Left kidney (tissue), 2 donors: ENCODE data around the gene NME9. TPM values are rescaled to one million over a fixed set of nuclear protein-coding genes. Genes with fewer than 3 reads are reported as not detected.

ENCODE experiments used
- DNase-seq: peaks from one replicate; pipeline ENCODE4 v3.0.0-alpha.2; 2013
- polyA plus RNA-seq: library from polyadenylated mRNA; unstranded; fragments of 120-200 nt; gene quantifications from one replicate; pipeline ENCODE4 v1.2.1, GENCODE V29; 2013; ENCODE audit not compliant: insufficient read length

Gene NME9
- polyA plus RNA-seq, 1 donor: 4.8 TPM

DNA sequence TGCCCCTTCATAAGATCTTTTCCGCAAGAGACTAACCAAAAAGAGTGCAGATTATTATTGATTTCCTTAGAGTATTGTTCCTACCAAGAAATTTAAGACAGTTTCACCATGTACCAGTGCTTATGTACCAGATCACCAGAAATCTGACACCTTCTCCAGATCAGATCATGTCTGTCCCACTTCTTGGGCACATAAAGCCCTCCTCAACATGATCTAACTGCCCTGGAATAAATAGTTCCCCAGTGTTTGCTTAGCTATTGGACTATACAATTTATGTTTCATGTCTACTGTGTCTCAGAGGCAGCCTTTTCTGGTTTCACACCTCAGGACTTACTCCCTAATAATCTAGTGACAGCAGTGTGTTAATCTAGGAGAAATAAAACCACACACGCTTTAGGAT, 46.8 kb downstream of the NME9 start:
- no peak for DNase-seq

DNA sequence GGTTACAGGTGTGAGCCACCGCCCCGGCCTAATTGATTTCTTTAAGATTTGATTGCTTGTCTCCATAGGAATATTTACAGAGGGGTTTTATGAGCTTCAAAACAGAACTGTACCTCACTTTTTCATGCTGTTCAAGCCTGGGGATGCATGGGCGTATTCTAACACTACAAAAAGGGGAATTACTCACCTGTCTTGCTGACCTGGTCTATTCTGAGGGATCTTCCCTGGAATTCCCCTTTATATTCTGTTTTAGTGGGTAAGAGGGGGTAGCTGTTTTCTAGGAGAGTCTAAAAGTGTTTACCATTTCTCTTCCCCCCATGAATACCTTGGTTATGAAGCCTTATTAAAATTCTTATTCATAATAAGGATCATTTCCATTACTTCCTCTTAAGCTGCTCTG, 48.1 kb downstream of the NME9 start:
- DNase-seq: no peak

DNA sequence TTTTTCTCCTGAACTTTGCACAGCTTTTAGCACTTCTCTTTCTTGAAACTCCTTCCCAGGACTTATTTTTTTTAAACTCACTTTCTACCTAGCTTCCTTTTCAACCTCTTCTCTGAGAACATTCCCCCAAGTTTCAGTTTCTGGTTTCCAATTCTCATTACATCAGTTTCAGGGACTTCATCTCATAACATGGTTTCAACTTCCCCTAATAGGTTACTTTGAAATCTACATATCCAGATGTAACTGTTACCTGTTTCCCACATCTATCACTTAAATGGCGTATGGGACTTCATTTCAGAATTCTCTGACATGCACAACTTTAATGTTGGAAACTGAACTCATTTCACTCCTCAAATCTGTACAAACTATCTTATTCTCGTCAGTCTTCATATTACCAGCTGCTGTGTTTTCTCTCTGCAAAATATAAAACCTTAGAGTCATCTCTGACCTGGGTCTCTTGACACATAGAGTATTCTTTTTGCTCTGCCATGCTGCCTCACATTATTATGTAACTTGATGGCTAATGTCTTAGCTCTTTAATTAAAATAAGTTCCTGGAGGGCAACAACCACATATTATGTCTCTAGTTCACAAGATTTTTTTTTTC, 58.4 kb downstream of the NME9 start:
- DNase-seq: no peak

DNA sequence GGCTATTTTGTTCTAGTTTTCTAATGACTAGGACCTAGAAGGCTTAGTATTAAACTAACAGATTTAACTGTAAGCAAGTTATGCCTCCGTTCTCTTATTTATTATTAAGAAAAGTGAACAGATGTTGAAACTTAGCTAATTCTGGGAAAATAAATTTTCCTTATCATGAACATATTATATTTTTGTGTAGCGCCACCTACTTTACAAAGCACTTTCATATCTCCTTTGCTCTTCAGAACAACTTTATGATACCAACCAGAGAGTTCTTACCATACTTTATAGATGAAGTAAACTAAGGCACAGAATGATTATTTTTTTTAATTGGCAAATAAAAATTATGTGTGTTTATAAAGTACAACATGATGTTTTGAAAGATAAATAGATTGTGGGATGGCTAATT, 59.4 kb downstream of the NME9 start:
- DNase-seq: no peak

DNA sequence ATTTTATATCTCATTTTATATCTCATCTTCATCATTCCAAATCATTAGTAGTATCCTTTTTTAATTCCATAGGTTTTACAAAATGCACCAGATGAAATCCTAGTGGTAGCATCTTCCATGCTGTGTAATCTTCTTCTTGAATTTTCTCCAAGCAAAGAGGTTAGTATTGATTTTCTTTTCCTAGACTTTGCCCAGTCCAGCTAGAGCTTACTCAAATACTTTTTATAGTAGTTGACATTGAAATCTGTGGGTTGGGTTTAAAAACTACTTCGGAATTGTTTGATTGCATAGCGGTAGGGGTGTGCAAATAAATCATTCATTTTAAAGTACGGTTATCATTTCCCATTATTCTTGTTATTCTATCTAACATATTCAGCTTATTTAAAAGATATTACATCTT, 62.6 kb downstream of the NME9 start:
- no peak for DNase-seq

DNA sequence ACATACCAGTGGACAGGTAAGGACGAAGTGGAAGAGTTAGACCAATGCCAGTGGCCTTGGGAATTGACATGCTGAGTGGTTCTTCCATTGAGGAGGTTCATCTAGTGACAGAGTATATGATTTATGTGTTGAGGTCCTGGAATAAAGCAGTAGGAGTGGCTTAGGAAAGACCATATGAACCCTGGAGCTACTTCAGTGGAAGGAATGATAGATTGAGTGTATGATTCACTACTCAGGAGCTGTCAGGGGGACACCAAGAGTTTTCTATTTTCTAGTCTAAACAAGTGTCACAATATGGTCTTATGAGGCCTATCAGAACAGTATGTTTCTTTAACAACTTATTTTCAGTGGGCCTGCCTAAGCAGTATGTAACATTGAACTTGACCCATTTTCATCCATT, 63.9 kb downstream of the NME9 start:
- DNase-seq: no peak

DNA sequence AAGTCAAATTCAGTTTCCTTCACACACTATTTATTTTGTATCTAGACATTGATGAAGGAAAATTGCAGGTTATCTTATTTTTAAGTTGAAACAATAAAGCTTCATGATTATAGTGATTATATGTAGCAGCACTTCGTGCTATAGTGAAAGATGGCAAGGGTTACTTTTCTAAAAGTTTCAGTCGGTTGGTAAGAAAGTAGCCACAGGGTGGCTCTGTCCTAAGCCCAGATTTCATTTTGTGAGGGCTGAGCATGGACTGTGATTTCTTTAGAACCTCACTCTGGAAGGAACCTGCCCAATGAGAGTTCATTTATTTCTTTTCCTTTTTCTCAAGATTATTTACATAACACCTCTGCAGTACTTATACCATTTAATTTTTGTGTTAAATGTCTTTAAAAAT, 66.5 kb downstream of the NME9 start:
- DNase-seq: no peak

DNA sequence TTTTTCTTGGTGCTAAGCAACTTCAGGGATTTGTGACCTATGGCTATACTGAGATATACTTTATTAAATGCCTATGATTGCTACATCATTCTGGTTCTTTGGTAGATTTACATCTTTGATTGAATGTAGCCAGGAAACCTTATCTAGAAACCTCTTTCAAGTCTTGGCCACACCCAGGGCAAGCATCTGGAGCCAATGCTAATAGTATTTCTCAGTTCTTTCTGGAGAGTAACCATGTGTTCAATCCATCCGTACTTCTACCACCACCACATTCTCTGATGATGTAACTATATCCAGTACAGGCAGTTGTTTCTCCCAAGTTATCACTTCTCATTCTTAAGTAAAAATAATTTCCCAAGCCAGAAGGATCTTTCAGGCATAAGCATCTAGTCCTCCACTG, 69.0 kb downstream of the NME9 start:
- no peak for DNase-seq

DNA sequence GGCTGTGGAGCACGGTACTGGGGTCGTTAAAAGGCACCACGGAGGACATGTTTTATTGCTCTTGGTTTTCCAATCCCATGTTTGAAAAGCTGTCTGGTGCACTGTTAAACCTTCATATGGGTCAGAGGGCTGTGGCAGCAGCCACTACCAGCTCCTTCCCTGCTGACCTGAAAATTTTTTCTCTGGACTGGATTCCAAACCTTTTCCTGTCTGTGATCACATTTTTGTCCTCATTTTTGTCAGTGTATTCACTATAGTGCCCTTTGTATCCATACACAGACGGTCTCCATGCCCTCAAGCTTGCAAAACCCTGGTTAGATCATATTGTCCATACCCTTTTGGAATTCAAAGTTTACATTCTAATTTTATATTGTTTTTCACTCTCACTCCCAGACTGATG, 70.5 kb downstream of the NME9 start:
- DNase-seq: no peak

DNA sequence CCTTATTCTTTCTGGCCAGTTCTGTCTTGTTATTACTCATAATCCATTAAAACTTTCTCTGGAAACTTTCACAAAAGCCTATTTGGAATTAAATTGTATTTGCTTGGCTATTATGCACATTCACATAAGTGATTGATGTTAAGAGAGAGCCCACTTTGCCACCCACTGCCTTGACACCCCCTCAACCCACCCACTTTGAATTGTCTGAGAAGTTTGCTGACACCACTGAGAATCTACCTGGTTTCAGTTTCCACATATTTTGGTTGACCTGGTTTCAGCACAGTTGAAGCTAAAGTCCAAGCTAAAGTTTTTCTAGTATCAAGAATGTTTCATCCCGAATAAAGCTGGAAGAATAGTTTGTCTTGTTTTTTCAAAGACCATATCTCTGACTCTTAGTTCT, 71.7 kb downstream of the NME9 start:
- no peak for DNase-seq

DNA sequence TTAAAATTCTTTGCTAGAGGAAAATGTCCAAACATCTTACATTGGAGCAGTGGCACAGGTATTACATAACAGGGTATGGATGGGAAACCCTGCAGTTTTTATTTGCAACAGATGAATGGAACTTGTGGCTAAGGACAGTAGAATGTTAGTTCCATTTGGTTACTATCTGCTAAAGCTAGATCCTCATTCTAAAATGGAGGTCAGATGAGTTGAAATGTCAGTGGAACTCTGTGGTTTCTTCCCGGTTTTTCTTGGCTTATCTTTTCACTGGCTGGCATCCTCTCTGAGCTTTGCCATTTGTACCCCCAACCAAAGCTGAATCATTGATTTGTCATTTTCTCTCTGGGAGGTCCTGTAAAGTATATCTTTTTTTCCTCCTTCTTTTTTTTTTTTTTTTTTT, 73.6 kb downstream of the NME9 start:
- no peak for DNase-seq

DNA sequence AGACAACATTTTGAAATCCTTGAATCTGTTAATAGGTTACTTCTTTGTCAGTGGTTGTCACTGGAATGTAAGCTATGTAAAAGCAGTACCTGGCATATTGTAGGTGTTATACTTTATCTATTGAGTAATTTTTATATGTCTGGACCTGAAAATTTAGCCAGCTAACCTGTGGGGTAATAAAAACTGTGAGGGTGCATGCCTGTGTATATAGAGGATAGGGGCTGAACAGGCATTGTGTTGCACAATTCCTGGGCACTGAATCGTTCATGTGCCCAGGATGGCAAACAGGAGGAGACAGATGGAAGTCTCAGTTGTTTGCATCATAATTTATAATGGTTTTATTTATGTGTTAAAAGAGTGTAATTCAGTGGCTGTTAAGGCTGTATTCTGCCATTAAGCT, 75.4 kb downstream of the NME9 start:
- no peak for DNase-seq

DNA sequence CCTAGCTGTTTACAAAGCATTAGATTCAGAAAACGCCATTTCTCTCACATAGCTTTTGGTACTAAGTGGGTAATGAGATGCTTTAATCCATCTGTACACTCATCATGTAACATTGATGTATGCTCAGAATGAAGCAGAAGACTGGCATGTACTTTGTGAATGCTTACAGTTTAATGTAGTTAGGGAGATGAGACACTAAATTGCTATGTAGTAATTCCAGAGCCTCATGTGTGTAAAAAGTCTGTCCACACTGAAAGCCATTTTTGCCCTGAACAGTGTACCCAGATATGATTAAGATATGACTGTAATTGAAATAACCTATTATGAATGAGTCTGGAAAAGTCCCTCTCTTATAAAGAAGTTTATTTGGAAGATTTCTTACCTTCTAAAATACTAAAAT, 76.0 kb downstream of the NME9 start:
- DNase-seq: no peak

Other genes with a start within 250 kb of the NME9 start
- 26.7 TPM for gene DZIP1L, start 214.2 kb downstream of the NME9 start, polyA plus RNA-seq
- 1.8 TPM for gene A4GNT, start 197.5 kb downstream of the NME9 start, polyA plus RNA-seq
- gene DBR1, start 154.9 kb downstream of the NME9 start, polyA plus RNA-seq: 23.4 TPM
- 55.3 TPM for gene ARMC8, start 142.6 kb downstream of the NME9 start, polyA plus RNA-seq
- 29.7 TPM for gene MRAS, start 18.7 kb upstream of the NME9 start, polyA plus RNA-seq
- 3.1 TPM for gene ESYT3, start 104.8 kb upstream of the NME9 start, polyA plus RNA-seq